Fibroblast of mammary gland (primary cell): Measurements from ENCODE around the gene ARL14.

Source experiments
- DNase-seq: peaks from one replicate; pipeline ENCODE4 v3.0.0-alpha.2; 2010; ENCODE audit warnings: low read depth
- H3K4me3 ChIP-seq: 2 replicates; pipeline ENCODE4 v1.5.1; 2011; ENCODE audit warnings: low read depth, mild to moderate bottlenecking, low read length, moderate library complexity; ENCODE audit not compliant: control insufficient read depth
- CTCF ChIP-seq: conservative IDR thresholded peaks from 2 replicates; pipeline ENCODE4 v1.5.1; 2011; ENCODE audit warnings: low read depth, low read length, inconsistent platforms; ENCODE audit not compliant: control insufficient read depth, insufficient read depth

Gene ARL14

GRCh38 chr3:160641665-160642309 lies 35.2 kb upstream of the ARL14 start:
- no peak for TF ChIP-seq CTCF
- no peak overlapping the region for H3K4me3 ChIP-seq
- DNase-seq, result peak; percentile 80

DNA sequence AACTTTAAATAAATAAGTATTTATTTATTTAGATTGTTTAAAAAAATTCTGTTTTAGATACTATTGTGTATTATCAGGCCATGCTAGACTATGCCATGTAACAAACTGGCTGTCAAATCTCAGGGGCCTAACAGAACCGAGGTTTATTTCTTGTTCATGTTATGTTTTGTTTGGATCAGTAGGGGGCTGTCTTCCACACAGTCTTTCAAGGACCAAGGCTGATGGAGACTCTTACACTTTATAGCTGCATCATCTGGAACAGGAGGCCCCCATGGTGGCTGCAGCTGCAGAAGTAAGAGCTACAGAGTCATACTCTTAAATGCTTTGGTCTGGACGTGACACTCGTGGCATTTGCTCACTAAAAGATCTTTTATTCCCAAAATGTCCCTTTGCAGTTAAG lies 33.0 kb upstream of the ARL14 start:
- DNase-seq, result no peak
- no peak for TF ChIP-seq CTCF
- H3K4me3 ChIP-seq, result no peak overlapping the region

GRCh38 chr3:160644491-160644890 lies 32.5 kb upstream of the ARL14 start:
- H3K4me3 ChIP-seq, result no peak overlapping the region
- DNase-seq, result no peak
- no peak for TF ChIP-seq CTCF

DNA sequence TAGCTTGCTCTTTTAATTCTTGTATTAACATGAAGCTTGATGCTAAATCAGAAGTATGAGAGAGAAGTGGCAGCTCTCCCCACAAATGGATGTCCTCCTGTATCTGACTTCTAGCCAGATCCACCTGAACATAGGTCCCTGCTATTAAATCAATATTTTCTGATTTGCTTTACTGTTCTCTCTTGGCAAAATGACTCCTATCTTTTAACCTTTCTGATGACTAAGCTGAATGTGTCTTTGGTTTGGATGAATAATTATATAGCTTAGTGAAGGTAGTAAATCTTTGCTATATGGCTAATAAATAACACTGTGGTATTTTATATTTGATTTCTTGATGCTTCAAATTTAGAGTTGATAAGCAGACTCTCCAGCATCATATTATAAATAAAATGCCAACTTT lies 28.3 kb upstream of the ARL14 start:
- H3K4me3 ChIP-seq, result no peak overlapping the region
- TF ChIP-seq CTCF, result no peak
- no peak for DNase-seq

GRCh38 chr3:160649596-160649995 lies 27.4 kb upstream of the ARL14 start:
- no peak for TF ChIP-seq CTCF
- H3K4me3 ChIP-seq, result no peak overlapping the region
- no peak for DNase-seq

DNA sequence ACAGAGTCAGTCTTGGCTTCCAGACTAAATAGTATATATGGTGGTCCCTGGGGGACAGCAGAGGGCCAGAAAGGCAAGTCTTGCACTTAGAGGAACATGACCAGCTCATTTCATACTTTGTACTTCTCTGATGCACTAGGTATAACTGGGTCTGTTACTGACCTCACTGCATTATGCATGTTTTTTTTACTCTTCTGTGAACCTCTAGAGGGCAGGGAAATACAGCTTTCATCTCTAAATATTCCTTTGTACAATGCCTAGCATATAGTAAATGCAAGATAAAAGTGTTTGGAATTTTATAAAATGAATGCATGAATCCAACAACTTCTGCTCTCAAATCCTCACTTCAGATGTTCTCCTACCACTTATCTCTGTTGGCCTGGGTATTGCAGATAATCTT lies 23.4 kb upstream of the ARL14 start:
- H3K4me3 ChIP-seq, result no peak overlapping the region
- no peak for TF ChIP-seq CTCF
- DNase-seq, result no peak

- TF ChIP-seq CTCF, result no peak
- no peak for DNase-seq
- H3K4me3 ChIP-seq, result no peak overlapping the region
Measured at GRCh38 chr3:160660902-160661301, 16.1 kb upstream of the ARL14 start.
